Limb (tissue), 2 donors: ENCODE results near the gene PTDSS2.
A peak's percentile ranks its signal among the peaks of the same experiment; 100 is the strongest.

Experiments used
- DNase-seq, 2 donors: peaks; one replicate each; pipeline ENCODE4 v3.0.0-alpha.2; 2016; ENCODE audit errors: extremely low spot score in 2 of 2

PTDSS2 gene

GRCh38 chr11:490186-490929 is 40.3 kb downstream of the PTDSS2 start:
- no peak for DNase-seq

- DNase-seq, result no peak
Observed at GRCh38 chr11:490930-491260, 40.8 kb downstream of the PTDSS2 start.

- no peak for DNase-seq
Observed at GRCh38 chr11:491358-491757, 41.3 kb downstream of the PTDSS2 start.

- DNase-seq, result no peak
Observed at GRCh38 chr11:492427-493226, 42.5 kb downstream of the PTDSS2 start.

GRCh38 chr11:494761-495536 is 44.9 kb downstream of the PTDSS2 start:
- peak in 1 of 2 donors; percentile 36 for DNase-seq

GRCh38 chr11:495537-495931 is 45.5 kb downstream of the PTDSS2 start:
- DNase-seq, result no peak

GRCh38 chr11:496834-497564 is 46.9 kb downstream of the PTDSS2 start:
- no peak for DNase-seq

GRCh38 chr11:497565-498296 is 47.7 kb downstream of the PTDSS2 start:
- no peak for DNase-seq

GRCh38 chr11:498297-499181 is 48.5 kb downstream of the PTDSS2 start:
- DNase-seq, result peak in 1 of 2 donors; percentile 29

GRCh38 chr11:499201-500076 is 49.4 kb downstream of the PTDSS2 start:
- no peak for DNase-seq

GRCh38 chr11:501001-501682 is 51.1 kb downstream of the PTDSS2 start:
- DNase-seq, result no peak

- no peak for DNase-seq
Observed at GRCh38 chr11:501683-502287, 51.7 kb downstream of the PTDSS2 start.

GRCh38 chr11:502288-503178 is 52.5 kb downstream of the PTDSS2 start:
- DNase-seq, result peak in 1 of 2 donors; percentile 40

- peak in 1 of 2 donors; percentile 30 for DNase-seq
Observed at GRCh38 chr11:503179-503981, 53.3 kb downstream of the PTDSS2 start.

- peak; percentile 30 to 67 for DNase-seq
Observed at GRCh38 chr11:504053-504993, 54.2 kb downstream of the PTDSS2 start.
